CD4-positive, alpha-beta T cell treated with Interleukin-17A for 1 hour (primary cell): Measurements from ENCODE around the gene SGCD.

Experiments
- DNase-seq: peaks from one replicate; pipeline ENCODE4 v3.0.0-alpha.2; 2020

Gene SGCD

DNA sequence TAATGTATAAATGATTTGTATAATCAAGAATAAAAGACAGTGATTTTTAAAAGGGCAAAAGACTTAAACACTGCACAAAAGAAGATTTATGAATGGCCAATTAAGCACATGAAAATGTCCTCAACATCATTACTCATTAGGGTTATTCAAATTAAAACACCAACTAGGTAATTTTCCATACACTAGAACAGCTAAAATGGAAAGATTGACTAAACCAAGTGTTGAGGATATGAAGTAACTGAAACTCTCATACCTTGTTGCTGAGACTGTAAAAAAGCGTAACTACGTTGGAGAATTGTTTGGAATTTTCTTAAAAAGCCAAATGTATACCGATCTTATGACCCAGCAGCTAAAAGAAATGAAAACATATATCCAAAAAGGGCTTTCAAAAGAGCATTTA lies 144.9 kb downstream of the SGCD start:
- DNase-seq: no peak

- DNase-seq: no peak
Measured at GRCh38 chr5:156473269-156473908, 146.4 kb downstream of the SGCD start.

DNA sequence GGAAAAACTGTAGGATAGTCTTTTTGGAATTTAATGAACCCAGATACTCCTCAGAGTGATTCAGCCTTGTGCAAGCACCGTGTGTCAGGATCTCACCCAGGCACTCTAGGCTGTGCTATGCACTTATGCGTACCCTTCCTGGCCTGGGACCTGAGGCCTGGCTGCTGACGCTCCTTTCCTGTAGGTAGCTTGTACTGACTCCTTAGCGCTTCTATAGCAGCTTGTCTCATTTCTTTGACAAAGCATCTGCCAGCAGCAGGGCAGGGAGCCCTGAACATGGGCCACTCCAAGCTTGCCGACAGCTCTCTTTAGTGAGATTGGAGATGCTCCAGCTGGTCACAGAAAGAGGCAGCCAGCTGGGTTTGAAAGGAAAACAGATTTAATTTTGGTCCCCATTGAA lies 147.3 kb downstream of the SGCD start:
- DNase-seq: no peak

DNA sequence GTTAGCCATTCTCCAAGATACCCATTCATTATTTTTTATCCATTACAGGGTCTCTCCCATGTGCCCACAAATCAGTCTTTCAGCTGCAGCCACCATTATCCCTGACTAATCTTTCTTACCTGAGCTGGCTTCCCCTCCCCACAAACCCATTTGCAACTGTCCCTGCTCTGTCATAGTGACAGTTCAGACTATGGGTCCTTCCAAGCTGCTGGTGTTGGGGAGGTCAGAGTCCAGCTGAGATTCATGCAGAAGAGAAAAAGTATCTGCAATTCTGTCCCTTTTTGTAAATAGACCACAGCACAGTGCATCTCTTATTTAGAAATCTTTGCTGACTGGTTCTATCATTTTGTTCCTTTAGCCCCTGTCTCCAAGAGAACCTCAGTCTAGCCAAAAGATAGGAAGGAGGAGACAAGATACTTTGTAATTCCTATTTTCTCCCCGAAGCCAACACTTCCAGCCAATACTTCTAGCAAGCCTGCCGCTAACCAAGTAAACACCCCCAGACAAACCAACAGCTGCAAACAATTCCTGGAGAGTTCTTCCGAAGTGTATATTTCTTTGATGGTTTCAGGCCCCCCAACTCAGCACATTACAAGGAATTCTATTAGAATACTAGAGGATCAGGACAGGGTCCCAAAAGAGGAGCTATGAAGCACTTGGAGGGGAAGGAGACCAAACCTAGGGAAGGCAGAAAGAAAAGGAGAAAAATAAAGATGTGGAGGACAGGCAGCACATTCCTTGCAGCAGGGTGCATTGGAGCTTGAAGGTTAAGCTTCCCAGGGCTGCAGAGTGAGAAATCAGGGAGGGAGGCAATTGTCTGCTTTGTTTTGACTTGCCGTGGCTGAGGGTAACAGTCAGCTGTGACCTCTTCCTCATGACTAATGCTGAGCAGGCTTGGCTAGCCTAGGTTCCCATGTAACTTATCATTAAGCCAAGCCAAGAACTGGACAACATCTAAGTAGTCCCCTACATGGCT lies 148.5 kb downstream of the SGCD start:
- no peak for DNase-seq

DNA sequence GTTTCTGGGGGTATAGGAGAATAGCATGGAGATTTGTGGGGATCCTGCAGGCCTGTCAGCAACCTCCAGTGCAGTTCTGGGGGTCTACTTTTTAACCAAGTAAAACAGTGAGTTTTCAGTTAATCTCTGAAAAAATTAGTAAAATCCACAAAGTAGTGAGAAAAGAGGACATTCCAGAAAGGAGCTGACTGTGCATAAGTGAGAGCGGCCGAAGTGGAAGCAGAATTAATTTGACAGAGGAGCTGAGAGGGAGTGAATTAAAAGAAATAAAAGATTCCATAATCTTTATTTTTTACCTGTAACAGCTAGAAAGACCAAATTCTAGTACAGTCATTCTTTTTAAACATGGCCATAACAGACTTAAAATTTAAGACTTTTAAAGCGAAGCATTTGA lies 149.2 kb downstream of the SGCD start:
- DNase-seq: no peak

DNA sequence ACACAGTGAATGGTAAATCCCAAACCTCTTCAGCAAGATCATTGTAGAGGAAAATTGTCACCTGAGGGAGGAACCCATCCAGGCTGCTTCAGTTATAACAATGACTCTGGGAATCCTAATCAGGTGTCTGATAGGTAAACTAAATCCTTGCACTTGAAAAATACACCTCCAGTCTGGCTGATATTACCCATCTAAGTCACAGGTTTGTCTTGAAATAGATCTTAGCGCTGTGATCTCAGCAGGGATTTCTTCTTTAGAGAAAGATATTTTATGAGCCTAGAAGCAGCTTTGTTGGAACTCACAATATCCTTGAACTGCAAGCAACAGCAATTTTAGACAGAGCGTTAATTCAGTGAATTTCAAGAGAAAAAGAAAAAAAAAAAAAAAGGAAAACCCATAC lies 149.7 kb downstream of the SGCD start:
- no peak for DNase-seq

DNA sequence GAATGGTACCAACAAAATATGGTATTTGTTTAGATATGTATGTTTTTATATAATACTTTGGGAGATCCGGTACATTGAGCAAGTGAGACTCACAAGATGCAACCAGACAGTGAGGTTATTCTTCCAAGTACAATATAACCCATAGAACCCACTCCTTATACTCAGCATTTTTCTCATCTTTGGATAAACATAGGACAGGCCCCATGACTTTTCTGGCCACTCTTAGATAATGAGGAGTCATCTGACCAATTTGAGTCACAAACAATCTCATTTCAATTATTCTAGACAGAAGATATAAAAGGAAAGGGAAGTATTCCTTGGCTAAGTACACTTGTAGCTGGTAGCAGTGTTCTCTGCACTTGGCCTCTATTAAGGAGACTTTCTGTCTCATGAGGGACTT lies 150.2 kb downstream of the SGCD start:
- DNase-seq: no peak

- DNase-seq: no peak
Measured at GRCh38 chr5:156479849-156480248, 152.9 kb downstream of the SGCD start.

GRCh38 chr5:156481741-156482140 lies 154.8 kb downstream of the SGCD start:
- DNase-seq: no peak

- no peak for DNase-seq
Measured at GRCh38 chr5:156482818-156483217, 155.9 kb downstream of the SGCD start.

DNA sequence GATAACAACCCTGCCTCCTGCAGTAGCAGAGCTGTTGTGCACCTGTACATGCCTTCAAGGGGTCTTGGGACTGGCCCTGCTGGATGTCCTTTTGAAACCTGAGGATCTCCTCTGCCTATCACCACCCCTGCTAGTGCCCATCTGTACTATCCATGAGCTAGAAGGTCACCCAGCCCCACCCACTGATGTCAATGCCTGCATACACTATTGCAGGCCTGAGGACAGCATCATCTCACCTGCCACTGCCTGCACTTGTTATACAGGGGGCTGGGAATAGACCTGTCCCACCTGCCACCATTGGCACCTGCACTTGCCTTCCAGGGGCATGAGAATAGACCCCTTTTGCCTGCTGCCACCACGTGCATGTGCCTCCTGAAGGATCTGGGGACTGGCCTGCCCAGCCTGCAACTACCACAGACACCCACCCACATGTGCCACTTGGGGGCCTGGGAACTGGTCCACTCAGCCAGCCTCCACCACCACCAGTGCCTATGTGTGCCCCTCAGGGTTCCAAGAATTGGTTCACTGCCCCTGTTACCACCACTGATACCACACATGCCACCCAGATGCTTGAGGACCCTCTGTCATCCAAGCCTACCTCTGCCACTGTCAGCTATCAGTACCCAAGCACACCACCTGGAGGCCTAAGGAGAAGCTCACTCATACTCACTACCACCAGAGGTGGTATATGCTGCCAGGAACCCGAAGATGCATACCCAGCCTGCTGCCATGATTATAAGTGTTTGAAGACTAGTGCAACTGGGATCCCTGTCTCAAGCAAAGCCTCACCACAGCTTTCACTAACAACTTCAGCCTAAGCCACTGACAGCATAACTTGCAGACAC lies 159.7 kb downstream of the SGCD start:
- DNase-seq: no peak

DNA sequence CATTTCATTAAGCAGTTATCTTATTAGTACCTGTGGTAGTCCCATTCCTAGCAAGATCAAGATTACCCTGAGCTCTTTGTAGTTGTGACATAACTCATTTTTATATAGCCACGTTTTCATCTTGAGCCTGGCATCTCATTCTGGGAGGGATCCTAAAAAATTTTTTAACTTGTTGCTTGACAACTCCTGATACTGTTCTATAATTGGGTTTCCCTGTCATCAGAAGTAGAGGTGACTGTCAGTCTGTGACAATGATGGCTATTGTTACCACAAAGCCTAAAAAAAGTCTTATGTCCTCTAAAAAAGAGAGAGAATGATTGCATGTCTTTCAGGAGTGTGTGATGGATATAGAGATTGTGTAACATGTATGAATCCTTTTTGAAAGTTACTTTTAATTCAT lies 164.8 kb downstream of the SGCD start:
- DNase-seq: no peak

- no peak for DNase-seq
Measured at GRCh38 chr5:156496291-156496690, 169.3 kb downstream of the SGCD start.

- DNase-seq: no peak
Measured at GRCh38 chr5:156497804-156498208, 170.8 kb downstream of the SGCD start.

DNA sequence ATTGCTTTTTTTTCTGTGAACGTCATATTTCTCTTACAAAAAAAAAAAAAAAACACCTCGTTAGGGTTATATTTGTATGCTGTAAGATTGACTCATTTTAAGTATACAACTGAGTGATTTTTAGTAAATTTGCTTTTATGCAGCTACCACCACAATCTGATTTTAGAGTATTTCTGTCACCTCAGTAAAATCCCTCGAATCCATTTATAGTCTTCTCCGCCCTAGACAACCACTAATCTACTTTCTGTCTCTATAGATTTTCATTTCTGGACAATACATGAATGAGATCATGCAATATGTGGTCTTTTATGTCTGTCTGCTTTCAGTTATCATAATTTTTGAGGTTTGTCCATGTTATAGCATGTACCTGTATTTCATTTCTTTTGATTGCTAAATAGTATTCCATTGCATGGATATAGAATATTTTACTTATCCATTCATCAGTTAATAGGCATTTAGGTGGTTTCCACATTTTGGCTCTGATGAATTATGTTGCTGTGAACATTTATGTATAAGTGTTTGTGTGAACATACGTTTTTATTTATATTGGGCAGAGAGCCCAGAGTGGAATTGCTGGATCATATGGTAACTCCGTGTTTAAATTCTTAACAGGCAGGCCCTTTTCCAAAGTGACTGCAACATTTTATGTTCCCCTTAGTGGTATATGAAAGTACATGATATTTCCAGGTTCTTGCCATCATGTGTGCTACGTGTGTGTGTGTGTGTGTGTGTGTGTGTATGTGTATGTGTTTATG lies 171.4 kb downstream of the SGCD start:
- DNase-seq: no peak

DNA sequence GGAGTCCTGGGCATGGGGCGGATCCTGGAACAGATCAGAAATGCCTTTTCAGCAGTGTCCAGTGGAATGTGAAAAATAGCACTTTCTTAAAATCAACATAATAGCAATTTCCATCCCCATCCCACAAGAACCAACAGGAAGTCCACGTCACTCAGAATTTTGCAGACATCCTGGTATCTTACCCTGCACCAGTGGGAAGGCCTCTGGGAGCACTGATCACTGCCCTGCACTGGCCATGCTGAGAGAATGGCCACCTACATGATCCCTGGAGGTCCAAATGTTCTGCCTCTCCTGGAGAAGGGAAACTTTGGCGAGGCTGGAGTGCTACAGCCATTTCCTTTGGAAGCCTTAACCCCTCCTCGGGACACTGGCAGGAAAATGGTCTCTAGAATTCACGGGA lies 173.8 kb downstream of the SGCD start:
- no peak for DNase-seq

DNA sequence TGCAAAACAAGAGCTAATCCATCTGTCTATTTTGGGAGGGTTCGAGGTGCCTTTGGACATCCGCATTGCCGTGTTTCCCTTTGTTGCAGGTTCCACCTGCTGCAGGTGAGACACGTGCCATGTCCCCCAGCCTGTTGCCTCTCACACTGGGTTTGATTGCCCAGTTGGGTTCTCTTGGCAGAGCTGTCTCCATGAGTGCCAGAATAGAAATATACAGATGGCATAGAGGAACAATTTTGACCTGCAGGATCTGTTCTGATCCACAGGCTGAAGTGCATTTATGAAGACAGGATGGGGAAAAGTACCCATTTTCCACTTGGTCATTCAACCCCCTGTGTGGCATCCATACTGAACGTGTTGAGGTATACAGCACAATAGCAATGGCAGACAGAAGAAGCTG lies 178.1 kb downstream of the SGCD start:
- DNase-seq: no peak

DNA sequence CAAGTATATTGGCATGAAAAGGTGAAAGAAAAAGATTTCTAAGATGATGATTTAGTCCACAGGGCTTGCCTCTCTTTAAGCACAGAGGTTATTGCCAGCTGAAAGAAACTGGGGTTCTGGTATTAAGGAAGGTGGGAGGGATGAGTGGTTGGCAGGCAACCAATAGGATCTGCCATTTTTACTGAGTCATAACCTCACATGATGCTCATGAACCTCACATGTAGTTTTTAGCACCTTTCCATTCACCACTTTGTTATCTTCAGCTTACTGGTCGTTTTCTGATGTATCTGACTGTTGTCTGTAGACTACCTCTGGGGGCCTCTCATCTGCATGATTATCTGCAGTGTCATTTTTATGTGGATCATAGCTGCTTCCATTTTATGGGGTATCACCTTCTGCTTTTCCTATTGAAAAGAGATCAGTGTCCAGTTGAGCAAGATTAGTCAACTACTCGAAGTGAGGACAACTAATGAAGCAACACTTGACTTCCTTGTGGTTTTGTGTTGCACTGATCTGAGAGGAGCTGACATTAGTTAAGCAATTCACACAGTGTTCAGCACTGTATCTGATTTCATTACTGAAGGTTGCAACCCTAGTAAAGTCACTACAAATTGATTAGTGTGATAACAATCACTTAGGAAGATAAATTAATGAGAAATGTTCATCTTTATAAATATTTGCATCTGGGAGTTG lies 186.3 kb downstream of the SGCD start:
- no peak for DNase-seq

- DNase-seq: no peak
Measured at GRCh38 chr5:156515121-156515520, 188.2 kb downstream of the SGCD start.

DNA sequence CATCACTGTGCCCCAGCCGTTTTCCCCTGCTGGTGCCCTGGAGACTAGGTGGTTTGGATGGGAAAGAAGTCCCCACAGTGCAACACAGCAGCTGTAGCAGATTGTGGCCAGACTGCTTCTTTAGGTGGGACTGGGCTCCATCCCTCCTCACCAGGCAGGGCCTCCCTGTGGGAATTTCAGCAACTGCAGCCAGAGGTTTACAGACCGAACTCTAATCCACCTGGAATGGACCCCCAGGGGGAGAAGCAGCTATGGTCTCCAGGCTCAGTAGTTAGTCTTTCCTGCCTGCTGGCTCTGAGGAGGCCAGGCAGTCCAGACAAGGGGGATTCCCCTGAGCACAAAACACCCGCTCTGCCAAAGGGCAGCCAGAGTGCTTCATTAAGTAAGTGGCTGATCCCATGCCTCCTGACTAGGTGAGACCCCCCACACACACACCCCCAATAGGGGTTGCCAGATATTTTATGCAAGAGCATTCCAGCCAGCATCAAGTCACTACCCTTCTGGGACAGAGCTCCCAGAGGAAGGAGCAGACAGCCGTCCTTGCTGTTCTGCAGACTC lies 188.9 kb downstream of the SGCD start:
- DNase-seq: no peak

- DNase-seq: no peak
Measured at GRCh38 chr5:156522651-156523529, 195.9 kb downstream of the SGCD start.
